H1 (cell line): ENCODE results near the gene PBX2. TPM values are rescaled to one million over a fixed set of nuclear protein-coding genes. Genes with fewer than 3 reads are reported as not detected.
A peak's percentile ranks its signal among the peaks of the same experiment; 100 is the strongest.

Source experiments
- CTCF ChIA-PET: fragments of 300-600 bp; sonication (Branson Sonifier 250); formaldehyde crosslinking; loops from one replicate; lab custom pipeline; 2021; ENCODE audit not compliant: partially characterized antibody; lab: Charles Lee
- POLR2A ChIA-PET: fragments of 300-600 bp; sonication (Branson Sonifier 250); formaldehyde crosslinking; loops from one replicate; lab custom pipeline; 2021; ENCODE audit warnings: inconsistent platforms; ENCODE audit not compliant: partially characterized antibody; lab: Charles Lee
- DNase-seq, 2 experiments: peaks; one replicate each; pipeline versions ENCODE4 v3.0.0 to v3.0.0-alpha.2; 2010 to 2022; ENCODE audit warnings: low spot score in 2 of 2, low read depth in 1 of 2, mixed read lengths in 1 of 2
- FAIRE-seq: peaks from 2 replicates; lab custom pipeline; 2011; peaks lifted over from hg19 to GRCh38; lab: Jason Lieb, UNC
- H2AFZ ChIP-seq: 2 replicates; pipeline ENCODE4 v1.8.1; 2012; ENCODE audit warnings: low read length, inconsistent platforms
- H2AK5ac ChIP-seq: 2 replicates; pipeline ENCODE4 v1.6.1; 2013; ENCODE audit warnings: low read depth, low read length
- H2BK120ac ChIP-seq: replicated peaks from 2 replicates; pipeline ENCODE3; 2013; ENCODE audit warnings: low read depth, low read length, inconsistent platforms
- H2BK12ac ChIP-seq: 2 replicates; pipeline ENCODE4 v1.6.1; 2013; ENCODE audit warnings: low read depth, low read length
- H2BK15ac ChIP-seq: 2 replicates; pipeline ENCODE4 v1.6.1; 2013; ENCODE audit warnings: low read length
- H2BK20ac ChIP-seq: 2 replicates; pipeline ENCODE4 v1.6.1; 2013; ENCODE audit warnings: low read length
- H2BK5ac ChIP-seq: 2 replicates; pipeline ENCODE4 v1.6.1; 2013; ENCODE audit warnings: low read depth, low read length
- H3K14ac ChIP-seq: 2 replicates; pipeline ENCODE4 v1.6.1; 2013; ENCODE audit warnings: inconsistent platforms; ENCODE audit not compliant: insufficient read length
- H3K18ac ChIP-seq: 2 replicates; pipeline ENCODE4 v1.6.1; 2013; ENCODE audit warnings: low read length; ENCODE audit errors: extremely low read depth
- H3K23ac ChIP-seq: 2 replicates; pipeline ENCODE4 v1.6.1; 2013; ENCODE audit warnings: inconsistent platforms; ENCODE audit not compliant: insufficient read length
- H3K23me2 ChIP-seq: 2 replicates; pipeline ENCODE4 v1.6.1; 2013; ENCODE audit warnings: low read depth, low read length
- H3K27ac ChIP-seq: 2 replicates; pipeline ENCODE4 v1.6.1; 2011; ENCODE audit warnings: low read depth, low read length, inconsistent platforms
- H3K27me3 ChIP-seq, 4 experiments: replicated peaks in 1 of 4; 1 replicate in 1 of 4; 2 replicates in 3 of 4; pipeline versions ENCODE4 v1.6.1 to v1.8.1; 2011 to 2013; ENCODE audit warnings: low read length in 3 of 4, mild to moderate bottlenecking in 3 of 4, inconsistent platforms in 2 of 4, mixed read lengths in 2 of 4, moderate library complexity in 1 of 4; ENCODE audit not compliant: control insufficient read depth in 3 of 4, insufficient read depth in 3 of 4; ENCODE audit errors: extremely low read depth in 1 of 4
- H3K36me3 ChIP-seq, 4 experiments: 2 replicates each; pipeline versions ENCODE4 v1.6.1 to v1.8.1; 2011 to 2013; ENCODE audit warnings: mild to moderate bottlenecking in 4 of 4, low read length in 3 of 4, moderate library complexity in 2 of 4, control low read depth in 1 of 4, inconsistent platforms in 1 of 4; ENCODE audit not compliant: insufficient read depth in 4 of 4, control insufficient read depth in 2 of 4
- H3K4ac ChIP-seq: replicated peaks from 2 replicates; pipeline ENCODE3; 2013; ENCODE audit warnings: low read length, low read depth, mixed read lengths, inconsistent platforms; ENCODE audit not compliant: insufficient read length
- H3K4me1 ChIP-seq, 4 experiments: replicated peaks in 1 of 4; 1 replicate in 1 of 4; 2 replicates in 3 of 4; pipeline versions ENCODE4 v1.6.1 to v1.8.1; 2011 to 2013; ENCODE audit warnings: low read length in 3 of 4, inconsistent platforms in 2 of 4, mixed read lengths in 1 of 4; ENCODE audit not compliant: insufficient read depth in 4 of 4, control insufficient read depth in 3 of 4
- H3K4me2 ChIP-seq, 2 experiments: 2 replicates each; pipeline versions ENCODE4 v1.6.1 to v1.8.1; 2011 to 2013; ENCODE audit warnings: low read depth in 2 of 2, low read length in 2 of 2, control low read depth in 1 of 2, inconsistent platforms in 1 of 2, mild to moderate bottlenecking in 1 of 2; ENCODE audit not compliant: insufficient read depth in 1 of 2
- H3K4me3 ChIP-seq, 4 experiments: fragments of 200-600, 300-600 bp in 1 of 4; sonication (generic), shearing (Covaris generic), sonication (Bioruptor Twin) in 1 of 4; 2 replicates each; pipeline versions ENCODE4 v1.5.1 to v1.8.1; 2011 to 2016; ENCODE audit warnings: low read length in 4 of 4, low read depth in 3 of 4, control low read depth in 2 of 4, inconsistent platforms in 2 of 4, mild to moderate bottlenecking in 2 of 4, mixed read lengths in 1 of 4, moderate library complexity in 1 of 4; ENCODE audit not compliant: insufficient read depth in 2 of 4; ENCODE audit errors: extremely low read depth in 1 of 4
- H3K56ac ChIP-seq: replicated peaks from 2 replicates; pipeline ENCODE3; 2013; ENCODE audit warnings: low read depth, mild to moderate bottlenecking, mixed read lengths, low read length, inconsistent platforms; ENCODE audit not compliant: insufficient read length
- H3K79me1 ChIP-seq: 2 replicates; pipeline ENCODE4 v1.6.1; 2013; ENCODE audit warnings: low read depth, low read length, control low read depth
- H3K79me2 ChIP-seq, 2 experiments: 2 replicates each; pipeline versions ENCODE4 v1.6.1 to v1.8.1; 2012 to 2013; ENCODE audit warnings: low read length in 2 of 2, mild to moderate bottlenecking in 2 of 2, inconsistent platforms in 1 of 2; ENCODE audit not compliant: insufficient read depth in 2 of 2, control insufficient read depth in 1 of 2
- H3K9ac ChIP-seq, 4 experiments: replicated peaks in 1 of 4; 1 replicate in 1 of 4; 2 replicates in 3 of 4; pipeline versions ENCODE4 v1.6.1 to v1.8.1; 2011 to 2013; ENCODE audit warnings: low read depth in 3 of 4, low read length in 3 of 4, control low read depth in 2 of 4, mild to moderate bottlenecking in 2 of 4, moderate library complexity in 2 of 4, inconsistent platforms in 1 of 4; ENCODE audit errors: extremely low read depth in 1 of 4
- H3K9me3 ChIP-seq, 2 experiments: 2 replicates each; pipeline versions ENCODE4 v1.6.1 to v1.8.1; 2012 to 2013; ENCODE audit warnings: mild to moderate bottlenecking in 2 of 2, moderate library complexity in 2 of 2, control low read depth in 1 of 2, inconsistent platforms in 1 of 2, low read depth in 1 of 2, low read length in 1 of 2, mixed read lengths in 1 of 2; ENCODE audit not compliant: insufficient read depth in 2 of 2
- H4K20me1 ChIP-seq, 2 experiments: replicated peaks in 1 of 2; 2 replicates each; pipeline versions ENCODE3 to v1.8.1; 2011 to 2013; ENCODE audit warnings: inconsistent platforms in 2 of 2, low read length in 2 of 2, mild to moderate bottlenecking in 1 of 2; ENCODE audit not compliant: insufficient read depth in 2 of 2, control insufficient read depth in 1 of 2
- H4K5ac ChIP-seq: 2 replicates; pipeline ENCODE4 v1.6.1; 2013; ENCODE audit warnings: low read length, low read depth, mixed read lengths, inconsistent platforms; ENCODE audit not compliant: insufficient read length
- H4K8ac ChIP-seq: 2 replicates; pipeline ENCODE4 v1.8.0; 2013; ENCODE audit warnings: mild to moderate bottlenecking, moderate library complexity, low read length, inconsistent platforms; ENCODE audit not compliant: insufficient read depth; ENCODE audit errors: extremely low read depth
- H4K91ac ChIP-seq: replicated peaks from 2 replicates; pipeline ENCODE3; 2013; ENCODE audit warnings: low read length, mixed read lengths, inconsistent platforms; ENCODE audit not compliant: insufficient read length
- CHD2 ChIP-seq: IDR thresholded peaks from 2 replicates; pipeline ENCODE4 v1.6.1; 2012; ENCODE audit warnings: low read length, improper control_type of control experiment
- EGR1 ChIP-seq: IDR thresholded peaks from 2 replicates; pipeline ENCODE4 v1.6.1; 2011; ENCODE audit warnings: low read depth, low read length, borderline replicate concordance
- POLR2A ChIP-seq, 2 experiments: IDR thresholded peaks; 1 replicate in 1 of 2; 2 replicates in 1 of 2; pipeline ENCODE4 v1.6.1; 2011; ENCODE audit warnings: low read depth in 2 of 2, low read length in 2 of 2, mild to moderate bottlenecking in 2 of 2; ENCODE audit errors: control extremely low read depth in 1 of 2
- WGBS, 2 experiments: shearing (Covaris generic) in 1 of 2; methylation state at CpG; one replicate each; pipeline versions ENCODE4 v1.1.6 to v1.1.7; 2013 to 2015; ENCODE audit warnings: low lambda C conversion rate in 2 of 2, mixed read lengths in 2 of 2, inconsistent platforms in 1 of 2, low coverage in 1 of 2, missing lambda C conversion rate in 1 of 2; ENCODE audit not compliant: insufficient replicate concordance in 2 of 2, insufficient coverage in 1 of 2, insufficient read length in 1 of 2; ENCODE audit errors: extremely low coverage in 1 of 2, missing lambda C conversion rate in 1 of 2; 5-methylcytosine and 5-hydroxymethylcytosine counted together
- polyA plus RNA-seq, 7 experiments: library from polyadenylated mRNA; depleted of rRNA in 3 of 7; stranded (reverse) in 5 of 7; unstranded in 2 of 7; fragments of >200 nt in 5 of 7; fragments of 200-250 nt in 2 of 7; gene quantifications; 1 replicate in 5 of 7; 2 replicates in 1 of 7; 4 replicates in 1 of 7; pipeline versions ENCODE4 v1.2.1 to v1.2.3, GENCODE V29; 2011 to 2013; ENCODE audit warnings: missing spikeins in 2 of 7, mixed read lengths in 2 of 7
- total RNA-seq: library from RNA; stranded (reverse); fragmentation: NEBNext Ultra II Directional; extraction: Animal tissue kit (Norgen Biotek cat#: 25700); gene quantifications from 2 replicates; pipeline ENCODE4 v1.2.1, GENCODE V29; 2021
- TF ChIP-seq, protein P1 (sequence below): IDR thresholded peaks from 2 replicates; pipeline ENCODE4 v1.6.1; 2012; ENCODE audit warnings: inconsistent platforms

PBX2 gene
- total and polyA plus RNA-seq, 2 of the 8 experiments (the other 6 are each of a cell fraction or from before 2014, with no cell fraction given): 102 to 130 TPM

DNA sequence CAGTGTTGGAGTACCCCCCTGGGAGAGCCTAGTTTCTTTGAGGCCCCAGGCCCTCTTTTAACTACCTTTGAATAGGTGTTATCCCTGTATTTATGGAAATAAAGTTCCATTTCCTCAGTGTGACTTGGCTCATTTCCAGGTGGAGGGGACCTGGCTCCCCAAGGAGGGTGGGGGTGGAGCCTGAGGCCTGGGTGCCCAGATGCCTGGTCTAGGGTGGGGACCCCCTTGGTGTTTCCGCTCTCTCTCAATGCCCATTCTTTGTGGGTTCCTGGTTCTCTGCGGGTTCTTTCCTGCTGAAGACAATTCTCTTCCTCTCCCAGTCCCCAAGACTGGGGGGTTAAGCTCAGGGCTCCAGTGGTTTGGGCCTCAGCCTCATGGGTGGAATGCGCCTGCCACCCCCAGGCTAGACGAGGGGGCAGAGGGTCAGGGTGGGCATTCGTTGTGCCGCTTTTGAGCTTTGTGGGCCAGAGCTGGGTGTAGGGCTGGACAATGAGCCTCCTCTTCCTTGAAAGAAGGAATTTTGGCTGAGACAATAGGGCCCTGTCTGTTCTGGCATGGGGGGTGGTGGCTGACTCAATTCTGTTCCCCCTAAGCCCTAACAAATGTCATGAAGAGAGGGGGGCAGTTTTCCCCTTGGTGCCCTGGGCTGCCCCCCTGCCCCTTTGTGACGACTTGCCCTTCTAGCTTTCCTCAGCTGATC, 26.3 kb downstream of the PBX2 start:
- Histone ChIP-seq H3K4me2 (no peak overlapping the region), H3K18ac (no peak overlapping the region), H4K8ac (no peak overlapping the region), H3K79me2 (no peaks in the 10 kb centered on the region), H2AFZ (no peak overlapping the region), H2AK5ac (no peak overlapping the region), H3K23me2 (no peaks in the 10 kb centered on the region), H2BK120ac (no peak overlapping the region), H2BK15ac (no peak overlapping the region), H3K14ac (no peak overlapping the region), H4K5ac (no peak overlapping the region), H4K91ac (no peak overlapping the region), H2BK5ac (no peak overlapping the region), H3K4me1 (peaks cover 0 to 5% (median 2%) of the 10 kb centered on the region in 4 experiments; a peak in 3 of 7 replicates), H3K36me3 (peaks cover 2 to 16% (median 11%) of the 10 kb centered on the region in 4 experiments; a peak in 5 of 8 replicates), H3K9ac (no peak overlapping the region), H4K20me1 (peaks cover 4 to 5% of the 10 kb centered on the region in 2 experiments), H3K4ac (peak overlapping the region; percentile 53), H3K79me1 (no peaks in the 10 kb centered on the region), H3K27ac (no peak overlapping the region), H3K56ac (no peak overlapping the region), H3K4me3 (no peak overlapping the region), H3K23ac (no peak overlapping the region), H3K27me3 (no peaks in the 10 kb centered on the region), H3K9me3 (no peaks in the 10 kb centered on the region), H2BK20ac (no peak overlapping the region), H2BK12ac (no peak overlapping the region)
- POLR2A ChIA-PET: interaction anchor here (0.8 to 6.8 kb wide), 11 partner anchors 9 to 46 kb away, joined by 3 to 49 read pairs (median 6); partner anchors contain the start of genes AGPAT1, ATF6B and PRRT1
- DNase-seq: no peak
- CTCF ChIA-PET: interaction anchor here (0.7 to 6.7 kb wide), 8 partner anchors 9 to 45 kb away, joined by 3 to 72 read pairs (median 3); partner anchors contain the start of gene PRRT1
- TF ChIP-seq EGR1 (no peak), CHD2 (no peak), POLR2A (IDR thresholded peaks at IDR 0.05; ENCODE audit: control extremely low read depth in 1 of 2, low read depth in 2 of 2, low read length in 2 of 2) (0 out of 3 replicates have a peak, but pooled peaks of 1 of the 2 experiments have one; percentile 2)
- TF ChIP-seq, protein P1, sequence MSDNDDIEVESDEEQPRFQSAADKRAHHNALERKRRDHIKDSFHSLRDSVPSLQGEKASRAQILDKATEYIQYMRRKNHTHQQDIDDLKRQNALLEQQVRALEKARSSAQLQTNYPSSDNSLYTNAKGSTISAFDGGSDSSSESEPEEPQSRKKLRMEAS: no peak
- FAIRE-seq: no peak
- 98% methylated on average over 7 of the region's 7 CpGs; no CpG with 5 or more reads in 1 of the 2 experiments for WGBS, 2 experiments
